ENCODE measurements around the gene KRT4.

GRCh38 chr12:52849511-52849910 is 35.6 kb upstream of the KRT4 start:
- TF ChIP-seq, protein P1, sequence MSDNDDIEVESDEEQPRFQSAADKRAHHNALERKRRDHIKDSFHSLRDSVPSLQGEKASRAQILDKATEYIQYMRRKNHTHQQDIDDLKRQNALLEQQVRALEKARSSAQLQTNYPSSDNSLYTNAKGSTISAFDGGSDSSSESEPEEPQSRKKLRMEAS (IDR thresholded peaks at IDR 0.05; ENCODE audit: insufficient read depth, insufficient read length), result no peak
- TF ChIP-seq EZH2 (IDR thresholded peaks at IDR 0.05; ENCODE audit: borderline replicate concordance, low read depth, low read length, severe bottlenecking), result no peak
- TF ChIP-seq POLR2A (IDR thresholded peaks at IDR 0.05; ENCODE audit: low read depth, low read length), result no peak
- TF ChIP-seq, protein P2, sequence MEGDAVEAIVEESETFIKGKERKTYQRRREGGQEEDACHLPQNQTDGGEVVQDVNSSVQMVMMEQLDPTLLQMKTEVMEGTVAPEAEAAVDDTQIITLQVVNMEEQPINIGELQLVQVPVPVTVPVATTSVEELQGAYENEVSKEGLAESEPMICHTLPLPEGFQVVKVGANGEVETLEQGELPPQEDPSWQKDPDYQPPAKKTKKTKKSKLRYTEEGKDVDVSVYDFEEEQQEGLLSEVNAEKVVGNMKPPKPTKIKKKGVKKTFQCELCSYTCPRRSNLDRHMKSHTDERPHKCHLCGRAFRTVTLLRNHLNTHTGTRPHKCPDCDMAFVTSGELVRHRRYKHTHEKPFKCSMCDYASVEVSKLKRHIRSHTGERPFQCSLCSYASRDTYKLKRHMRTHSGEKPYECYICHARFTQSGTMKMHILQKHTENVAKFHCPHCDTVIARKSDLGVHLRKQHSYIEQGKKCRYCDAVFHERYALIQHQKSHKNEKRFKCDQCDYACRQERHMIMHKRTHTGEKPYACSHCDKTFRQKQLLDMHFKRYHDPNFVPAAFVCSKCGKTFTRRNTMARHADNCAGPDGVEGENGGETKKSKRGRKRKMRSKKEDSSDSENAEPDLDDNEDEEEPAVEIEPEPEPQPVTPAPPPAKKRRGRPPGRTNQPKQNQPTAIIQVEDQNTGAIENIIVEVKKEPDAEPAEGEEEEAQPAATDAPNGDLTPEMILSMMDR (IDR thresholded peaks at IDR 0.05; ENCODE audit: extremely low read depth in 1 of 2, insufficient read depth in 1 of 2, low read depth in 1 of 2, low read length in 2 of 2), result no peak
